ENCODE measurements around the gene DPYSL4.

Gene DPYSL4

GRCh38 chr10:132144086-132144485 is 42.7 kb upstream of the DPYSL4 start:
- TF ChIP-seq CTCF (IDR thresholded peaks at IDR 0.05), result no peak
- H3K27me3 ChIP-seq, result peaks cover 25% of the 10 kb centered on the region
- H3K4me3 ChIP-seq (ENCODE audit: low read depth in 1 of 2, low read length in 1 of 2), result no peak overlapping the region
- H3K4me1 ChIP-seq (ENCODE audit: control insufficient read depth in 1 of 2, insufficient read depth in 1 of 2, low read depth in 1 of 2, low read length in 1 of 2), result no peaks in the 10 kb centered on the region
- H3K27ac ChIP-seq, result no peak overlapping the region
- H3K9me3 ChIP-seq, result no peaks in the 10 kb centered on the region
- no peaks in the 10 kb centered on the region for H3K36me3 ChIP-seq

- peaks cover 25% of the 10 kb centered on the region for H3K27me3 ChIP-seq
- H3K4me3 ChIP-seq (ENCODE audit: low read depth in 1 of 2, low read length in 1 of 2), result no peak overlapping the region
- H3K27ac ChIP-seq, result no peak overlapping the region
- H3K9me3 ChIP-seq, result no peaks in the 10 kb centered on the region
- H3K36me3 ChIP-seq, result no peaks in the 10 kb centered on the region
- H3K4me1 ChIP-seq (ENCODE audit: control insufficient read depth in 1 of 2, insufficient read depth in 1 of 2, low read depth in 1 of 2, low read length in 1 of 2), result no peaks in the 10 kb centered on the region
- TF ChIP-seq CTCF (IDR thresholded peaks at IDR 0.05), result no peak
Observed at GRCh38 chr10:132145002-132145401, 41.7 kb upstream of the DPYSL4 start.

GRCh38 chr10:132145521-132146185 is 41.1 kb upstream of the DPYSL4 start:
- Histone ChIP-seq H3K4me1 (ENCODE audit: control insufficient read depth in 1 of 2, insufficient read depth in 1 of 2, low read depth in 1 of 2, low read length in 1 of 2) (no peaks in the 10 kb centered on the region), H3K36me3 (no peaks in the 10 kb centered on the region), H3K27me3 (peaks cover 25% of the 10 kb centered on the region), H3K4me3 (ENCODE audit: low read depth in 1 of 2, low read length in 1 of 2) (no peak overlapping the region), H3K9me3 (no peaks in the 10 kb centered on the region), H3K27ac (no peak overlapping the region)
- no peak for TF ChIP-seq CTCF (IDR thresholded peaks at IDR 0.05)

- H3K4me1 ChIP-seq (ENCODE audit: control insufficient read depth in 1 of 2, insufficient read depth in 1 of 2, low read depth in 1 of 2, low read length in 1 of 2), result no peaks in the 10 kb centered on the region
- no peaks in the 10 kb centered on the region for H3K36me3 ChIP-seq
- no peak overlapping the region for H3K27ac ChIP-seq
- no peaks in the 10 kb centered on the region for H3K9me3 ChIP-seq
- no peak overlapping the region for H3K4me3 ChIP-seq (ENCODE audit: low read depth in 1 of 2, low read length in 1 of 2)
- peaks cover 25% of the 10 kb centered on the region for H3K27me3 ChIP-seq
- no peak for TF ChIP-seq CTCF (IDR thresholded peaks at IDR 0.05)
Observed at GRCh38 chr10:132146271-132146671, 40.5 kb upstream of the DPYSL4 start.

GRCh38 chr10:132146941-132147915 is 39.5 kb upstream of the DPYSL4 start:
- no peaks in the 10 kb centered on the region for H3K9me3 ChIP-seq
- H3K27me3 ChIP-seq, result peaks cover 24% of the 10 kb centered on the region
- no peak for TF ChIP-seq CTCF (IDR thresholded peaks at IDR 0.05)
- H3K36me3 ChIP-seq, result no peaks in the 10 kb centered on the region
- no peak overlapping the region for H3K4me3 ChIP-seq (ENCODE audit: low read depth in 1 of 2, low read length in 1 of 2)
- H3K4me1 ChIP-seq (ENCODE audit: control insufficient read depth in 1 of 2, insufficient read depth in 1 of 2, low read depth in 1 of 2, low read length in 1 of 2), result no peaks in the 10 kb centered on the region
- H3K27ac ChIP-seq, result no peak overlapping the region

Measured in neutrophil (primary cell).